ENCODE results near the gene NOG.

Gene NOG

DNA sequence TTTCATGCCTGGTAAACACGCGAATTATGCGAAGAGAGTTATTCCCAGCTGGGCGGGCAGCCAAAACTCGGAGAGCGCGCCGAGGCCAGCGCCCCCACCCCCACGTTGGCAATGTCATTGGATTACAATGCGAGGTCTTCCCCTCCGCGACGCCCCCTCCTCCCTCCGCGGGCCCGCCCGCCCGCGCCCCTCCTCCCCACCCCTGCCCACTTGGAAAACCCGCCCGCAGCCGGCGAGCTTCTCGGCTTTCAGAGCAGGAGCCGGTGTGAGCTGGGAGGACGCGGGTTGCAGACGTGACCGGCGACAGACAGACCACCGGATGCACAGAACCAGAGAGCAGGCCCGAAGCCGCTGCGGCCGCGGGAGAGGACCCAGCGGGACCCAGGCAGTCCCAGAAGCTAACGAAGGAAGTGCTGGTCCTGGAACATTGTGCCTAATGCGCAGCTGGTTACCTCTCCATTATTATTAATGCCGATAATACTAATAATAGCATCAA, 4.0 kb downstream of the NOG start:
- DNase-seq = no peak

DNA sequence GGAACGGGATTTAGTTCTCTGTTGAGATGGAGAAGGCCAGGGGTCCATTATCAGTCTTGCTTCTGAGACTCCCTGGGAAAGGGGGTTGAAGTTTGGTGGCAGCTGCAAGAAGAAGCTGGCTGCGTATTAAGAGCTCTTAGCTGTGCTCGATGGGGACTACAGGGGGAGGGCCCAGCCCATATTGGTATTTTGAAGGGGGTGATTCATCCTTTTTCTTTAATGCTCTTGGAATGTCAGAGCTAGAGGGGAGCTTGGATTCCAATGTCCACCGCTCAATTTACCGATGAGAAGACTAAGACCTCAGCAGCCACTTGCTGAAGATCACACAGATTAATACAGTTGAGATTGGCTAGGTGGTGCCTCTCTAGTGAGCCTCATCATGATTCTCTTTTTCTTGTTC, 5.0 kb downstream of the NOG start:
- DNase-seq = no peak

DNA sequence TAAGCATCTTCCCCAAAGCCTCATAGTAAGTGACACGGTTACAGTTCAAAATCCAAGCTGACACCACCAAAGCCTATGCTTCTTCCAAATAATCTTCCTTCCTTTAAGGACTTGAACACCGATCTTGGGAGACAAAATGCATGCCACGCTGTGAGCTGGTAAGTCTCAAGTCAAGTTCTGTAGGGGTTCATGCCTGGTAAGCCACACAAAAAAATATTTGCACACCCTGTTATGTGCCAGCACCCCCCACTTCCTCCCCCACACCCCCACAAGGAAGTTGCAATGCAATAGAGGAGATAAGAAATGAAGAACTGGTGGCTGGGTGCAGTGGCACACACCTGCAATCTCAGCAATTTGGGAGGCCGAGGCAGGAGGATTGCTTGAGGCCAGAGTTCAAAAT, 5.6 kb downstream of the NOG start:
- DNase-seq = no peak

DNA sequence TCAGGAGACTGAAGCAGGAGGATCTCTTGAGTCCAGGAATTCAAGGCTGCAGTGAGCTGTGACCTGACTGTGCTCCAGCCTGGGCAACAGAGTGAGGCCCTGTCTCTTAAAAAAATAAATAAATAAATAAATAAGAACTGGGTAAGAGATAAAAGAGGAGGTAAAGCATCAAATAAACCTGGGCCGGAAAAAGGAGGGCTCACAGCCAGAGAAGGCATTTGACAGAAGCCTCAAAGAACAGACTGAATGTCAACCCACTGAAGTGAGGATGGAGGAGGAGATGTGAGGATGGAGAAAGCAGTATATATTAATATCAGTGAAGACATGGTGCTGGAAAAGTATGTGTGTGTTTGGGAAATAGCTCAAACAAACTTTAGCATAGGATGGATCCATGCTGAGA, 6.1 kb downstream of the NOG start:
- DNase-seq = no peak

DNA sequence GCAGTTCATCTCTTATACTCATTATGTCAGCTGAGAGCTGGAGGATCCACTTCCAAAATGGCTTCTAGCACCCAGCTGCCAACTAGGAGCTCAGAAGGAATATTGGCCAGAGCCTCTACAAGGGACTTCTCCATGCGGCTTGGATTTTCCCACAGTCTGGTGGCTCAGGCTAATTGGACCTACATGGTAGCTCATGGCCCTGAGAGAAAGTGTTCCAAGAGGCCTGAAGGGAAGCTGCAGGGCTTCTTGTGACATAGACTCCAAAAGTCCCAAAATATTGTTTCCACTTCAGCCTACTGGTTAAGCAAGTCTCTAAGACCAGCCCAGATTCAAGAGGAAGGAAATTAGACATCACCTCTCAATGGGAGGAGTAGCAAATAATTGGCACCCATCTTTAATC, 6.8 kb downstream of the NOG start:
- DNase-seq = no peak

DNA sequence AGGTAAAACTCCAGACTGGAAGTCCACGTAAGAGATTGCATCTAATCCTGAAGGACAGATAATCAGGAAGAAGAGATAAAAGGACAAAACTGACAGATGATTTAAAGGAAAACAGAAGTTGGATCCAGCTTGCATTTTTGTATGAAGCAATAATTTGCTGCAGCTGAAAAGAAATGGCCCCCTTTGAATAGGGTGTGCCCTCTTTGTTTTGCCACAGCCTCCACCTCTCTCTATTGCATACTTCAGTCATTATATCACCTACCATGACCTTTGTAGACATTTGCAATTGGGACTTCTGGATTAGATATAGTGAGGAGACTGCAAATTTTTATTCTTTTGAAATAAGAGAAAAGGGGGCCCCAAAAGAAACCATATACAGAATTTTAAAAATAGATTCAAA, 8.1 kb downstream of the NOG start:
- no peak for DNase-seq

DNA sequence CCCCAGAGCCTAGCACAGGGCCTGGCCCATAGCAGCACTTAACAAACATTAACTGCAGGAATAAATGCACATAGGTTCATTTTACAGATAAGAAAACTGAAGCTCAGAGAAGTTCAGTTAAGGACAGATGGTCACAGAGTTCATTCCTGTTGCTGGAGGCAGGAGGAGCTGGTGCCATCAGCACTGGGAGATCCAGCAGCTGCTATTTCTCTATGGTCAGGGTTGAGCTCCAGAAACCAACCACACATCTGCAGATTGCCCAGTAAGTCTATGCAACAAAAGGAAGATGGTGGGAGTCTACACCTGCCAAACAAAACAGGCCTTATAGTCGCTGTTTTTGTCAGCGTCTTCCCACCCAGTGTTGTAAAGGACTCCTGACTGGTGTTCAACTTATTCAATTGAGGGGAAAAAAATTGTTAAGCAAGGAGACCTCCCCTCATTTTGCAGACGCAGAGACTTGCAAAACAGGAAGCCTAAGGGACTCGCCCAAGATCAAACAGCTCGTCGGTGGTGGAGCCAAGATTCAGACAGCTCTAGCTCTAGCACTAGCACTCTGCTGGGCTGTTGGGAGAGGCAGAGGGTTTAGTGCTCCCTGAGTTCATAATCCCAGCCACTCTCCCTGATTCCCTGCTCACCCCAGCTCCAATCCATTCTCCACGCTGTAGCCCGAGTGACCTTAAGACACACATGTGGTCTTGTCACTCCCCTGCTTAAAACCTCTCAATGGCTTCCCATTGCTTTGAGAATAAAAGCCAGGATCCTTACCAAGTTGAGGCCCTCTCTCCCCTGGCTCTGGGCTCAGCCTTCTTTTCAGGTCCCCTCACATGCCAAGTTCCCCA, 9.0 kb downstream of the NOG start:
- DNase-seq = no peak

DNA sequence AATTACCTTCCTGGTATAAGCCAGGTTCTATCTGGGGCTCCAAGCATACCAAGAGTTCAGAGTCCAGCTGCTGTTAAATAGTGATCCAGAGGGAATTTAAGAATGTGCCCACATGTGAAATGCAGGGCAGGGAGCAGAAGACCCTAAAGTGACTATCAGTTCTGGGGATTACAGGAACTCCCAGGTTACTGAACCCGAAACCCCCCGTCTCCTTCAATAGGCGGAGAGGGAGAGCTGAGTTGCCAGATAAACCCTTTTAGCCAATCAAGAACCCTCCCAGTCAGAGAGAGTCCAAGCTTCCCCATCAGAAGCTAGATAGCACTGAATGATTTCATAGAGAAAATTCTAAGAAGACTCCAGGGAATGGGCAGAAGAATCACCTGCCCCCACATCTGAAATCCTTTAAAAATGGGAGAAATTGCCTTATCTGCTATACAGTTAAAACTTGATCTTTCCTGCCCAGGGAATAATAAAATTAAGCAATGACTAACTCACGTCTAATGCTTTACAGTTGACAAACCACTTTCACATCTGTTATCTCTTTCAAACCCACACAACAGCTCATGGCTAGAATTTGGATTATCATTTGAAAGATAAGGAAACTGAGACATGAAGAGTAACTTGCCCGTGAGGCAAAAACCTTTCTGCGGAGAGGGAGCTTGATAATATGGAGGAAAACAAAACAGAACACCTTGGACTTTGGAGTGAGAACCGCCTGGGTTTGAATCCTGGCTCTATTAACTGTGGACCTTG, 10.2 kb downstream of the NOG start:
- DNase-seq = no peak

DNA sequence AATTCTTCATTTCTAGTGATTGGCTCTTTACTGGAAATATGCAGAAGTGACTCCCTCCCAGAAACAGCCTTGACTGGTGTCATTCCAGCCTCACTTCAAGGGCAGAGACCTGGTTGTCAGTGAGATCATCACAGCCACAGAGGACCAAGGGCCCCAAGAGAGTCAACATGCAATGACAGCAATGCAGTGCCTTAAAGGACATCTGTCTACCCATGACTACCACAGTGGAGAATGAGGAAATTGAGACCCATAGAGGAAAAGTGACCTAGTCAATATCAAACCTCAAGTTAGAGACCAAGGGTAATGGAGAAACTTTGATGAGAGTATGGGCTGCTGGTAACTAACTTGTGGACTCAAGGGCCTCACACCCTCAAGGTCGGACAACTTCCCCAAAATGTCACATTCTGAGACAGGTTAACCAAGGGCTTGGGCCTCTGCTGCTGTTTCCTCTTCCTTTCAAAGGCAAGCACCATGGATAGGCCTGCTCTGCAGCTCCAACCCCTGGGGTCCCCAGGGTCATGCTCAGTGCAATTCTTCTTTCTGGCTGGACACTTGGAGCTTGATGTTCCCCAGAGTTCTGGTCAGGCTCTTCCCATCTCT, 11.3 kb downstream of the NOG start:
- no peak for DNase-seq

DNA sequence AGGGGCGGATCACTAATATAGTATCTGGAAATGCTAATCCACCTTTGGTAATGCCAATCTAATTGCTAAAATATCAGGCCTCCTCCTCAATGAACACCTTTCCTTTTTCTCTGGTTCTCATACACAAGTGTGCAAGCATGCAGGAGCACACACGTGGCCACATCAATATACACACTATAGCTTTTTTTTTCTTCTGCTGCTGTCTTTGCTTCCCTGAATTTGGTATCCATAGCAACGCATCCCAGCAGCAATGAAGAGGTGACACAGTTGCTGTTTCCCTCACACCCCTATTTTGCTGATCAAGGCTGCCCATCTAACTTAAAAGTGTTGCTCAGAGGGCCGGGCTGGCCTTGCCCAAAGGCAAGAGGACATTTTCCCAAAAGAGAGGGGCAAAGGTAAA, 15.4 kb downstream of the NOG start:
- no peak for DNase-seq

DNA sequence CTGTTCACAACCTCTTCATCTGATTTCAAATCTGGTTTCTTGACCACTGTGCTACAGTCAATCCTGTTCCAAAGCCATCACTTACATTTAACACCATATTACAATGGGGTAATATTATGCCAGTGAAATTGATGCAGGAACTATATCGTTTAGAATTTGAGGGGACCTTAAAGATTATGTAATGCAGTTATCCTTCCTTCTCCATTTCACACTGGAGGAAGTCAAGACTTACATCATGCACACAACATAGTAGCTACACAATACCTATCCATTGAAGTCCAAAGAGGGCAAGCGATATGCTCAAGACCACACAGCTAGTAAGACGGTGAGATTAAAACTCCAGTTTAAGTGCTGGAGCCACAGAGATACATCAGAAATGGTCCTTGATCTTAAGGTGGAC, 16.8 kb downstream of the NOG start:
- DNase-seq = no peak

DNA sequence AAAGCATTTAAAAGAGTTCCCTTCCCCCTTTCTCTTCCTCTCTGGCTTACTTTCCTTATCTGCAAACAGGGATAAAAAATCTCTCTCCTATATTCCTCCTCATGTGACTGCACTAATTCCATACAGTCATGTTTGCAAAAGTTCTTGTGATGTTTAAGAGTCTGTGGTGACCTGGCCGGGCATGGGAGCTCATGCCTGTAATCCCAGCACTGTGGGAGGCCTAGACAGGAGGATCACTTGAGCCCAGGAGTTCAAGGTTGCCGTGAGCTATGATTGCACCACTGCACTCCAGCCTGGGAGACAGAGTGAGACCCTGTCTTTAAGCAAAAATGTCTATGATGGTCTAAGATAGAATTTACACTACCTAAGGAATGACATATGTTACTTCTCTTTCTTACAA, 19.6 kb downstream of the NOG start:
- DNase-seq = no peak

DNA sequence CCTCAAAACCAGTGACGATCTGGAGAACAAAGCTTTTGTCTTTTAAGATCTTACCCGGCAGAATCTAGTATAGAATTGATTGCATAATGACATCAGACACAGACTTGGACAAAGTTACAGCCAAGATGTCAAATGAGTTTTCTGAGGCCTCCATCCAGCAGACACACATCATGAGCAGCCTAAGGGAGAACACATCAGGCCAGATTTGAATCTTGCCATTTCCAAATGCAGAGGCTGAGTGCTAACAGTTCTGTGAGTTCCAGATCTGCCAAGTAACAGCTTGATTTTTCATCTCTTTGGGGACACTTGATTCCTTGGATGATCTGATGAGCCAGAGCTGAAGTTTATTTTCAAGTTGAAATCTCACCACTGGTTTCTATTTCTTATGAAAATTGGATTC, 21.0 kb downstream of the NOG start:
- no peak for DNase-seq

DNA sequence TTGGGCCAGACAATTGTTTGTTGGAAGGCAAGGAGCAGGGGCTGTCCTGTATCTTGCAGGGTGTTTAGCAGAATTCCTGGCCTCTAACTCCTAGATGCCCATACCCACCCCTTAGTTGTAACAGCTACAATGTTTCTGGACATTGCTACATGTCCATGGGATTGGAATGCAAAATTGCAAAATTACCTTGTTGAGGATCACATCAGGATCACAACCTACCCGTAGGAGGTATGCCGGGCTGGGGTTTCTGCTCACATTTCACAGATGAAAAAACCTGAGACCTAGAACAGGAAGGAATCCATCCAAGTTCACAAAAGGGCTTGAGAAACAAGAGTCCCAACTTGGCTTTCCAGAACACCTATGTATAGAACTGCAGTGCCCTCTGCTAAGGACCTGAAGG, 22.7 kb downstream of the NOG start:
- no peak for DNase-seq

DNA sequence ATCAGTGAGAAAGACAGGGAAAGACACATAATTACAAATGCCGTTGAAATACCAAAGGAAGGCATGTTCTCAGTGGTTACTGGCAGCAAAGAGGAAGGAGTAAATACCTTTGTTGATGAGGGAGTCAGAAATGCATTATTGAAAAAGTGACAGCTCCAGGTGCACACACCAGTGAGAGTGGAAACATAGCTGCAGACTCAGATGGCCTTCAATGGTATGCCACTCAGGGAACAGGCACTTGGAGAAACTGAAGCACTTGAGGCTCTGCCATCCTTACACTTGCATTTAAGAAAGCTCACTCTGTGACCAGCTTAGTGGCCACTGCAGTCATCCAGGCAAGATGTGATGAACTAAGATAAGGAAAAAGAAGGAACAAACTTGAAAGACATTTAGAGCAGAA, 29.9 kb downstream of the NOG start:
- no peak for DNase-seq

DNA sequence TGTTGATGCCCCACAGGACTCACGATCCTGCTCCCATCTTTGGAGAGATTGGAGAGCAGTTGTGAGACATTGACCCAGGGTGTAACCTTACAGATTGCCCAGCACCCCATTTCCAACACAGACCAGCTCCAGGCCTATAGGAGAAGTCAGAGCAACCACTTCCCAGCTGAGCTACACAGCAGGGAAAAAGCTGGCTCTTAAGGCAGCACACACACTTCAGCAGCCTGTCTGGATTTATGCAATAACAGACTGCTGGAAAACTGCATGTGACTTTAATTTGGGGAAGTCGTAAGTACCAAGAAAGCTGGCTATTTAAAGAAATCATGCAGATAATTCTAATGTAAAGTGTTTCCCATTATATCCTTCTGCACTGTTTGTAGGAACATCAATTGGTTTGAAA, 30.8 kb downstream of the NOG start:
- no peak for DNase-seq

DNA sequence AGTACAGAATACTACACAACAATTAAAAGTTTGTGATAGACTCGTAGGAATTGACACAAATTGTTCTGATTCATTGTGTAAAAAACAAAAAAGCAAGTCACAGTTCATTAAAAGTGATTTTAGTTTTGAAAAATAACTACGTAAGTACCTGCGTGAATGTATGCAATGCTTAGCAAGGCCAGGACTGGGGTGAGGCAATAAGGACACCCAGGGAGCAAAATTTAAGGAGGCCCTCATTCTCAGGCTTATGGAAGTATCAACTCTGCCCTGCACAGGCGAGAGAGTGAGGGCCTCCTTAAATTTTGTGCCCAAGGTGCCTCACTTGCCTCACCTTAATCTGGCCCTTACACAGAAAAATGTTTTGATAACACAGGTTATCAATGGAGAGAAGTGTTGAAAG, 31.4 kb downstream of the NOG start:
- DNase-seq = no peak

DNA sequence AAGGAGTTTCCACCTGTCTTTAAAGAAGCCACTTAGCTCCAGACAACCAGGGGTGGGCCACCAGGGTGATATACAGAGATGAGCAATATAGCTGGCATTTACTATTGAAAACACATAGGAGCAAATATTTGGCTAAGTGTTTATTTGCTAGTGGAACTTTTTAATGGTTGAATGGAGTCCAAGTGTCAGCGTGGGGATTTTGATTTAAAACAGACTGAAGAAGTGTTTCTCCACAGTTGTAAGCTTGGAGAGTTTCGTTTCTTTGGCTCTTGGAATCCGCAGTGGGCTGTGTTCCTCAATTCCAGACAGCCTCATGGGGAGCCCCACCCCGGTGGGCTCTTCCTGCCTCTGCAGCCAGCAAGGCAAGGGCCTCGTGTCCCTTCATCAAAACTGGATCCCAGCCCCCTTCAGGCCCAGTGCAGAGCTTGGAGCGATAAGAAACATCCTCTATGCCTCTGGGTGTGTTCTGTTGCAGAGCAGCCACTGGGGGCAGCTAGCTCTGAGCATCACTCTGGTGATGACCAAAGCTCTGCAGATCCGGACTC, 36.1 kb downstream of the NOG start:
- DNase-seq = no peak

DNA sequence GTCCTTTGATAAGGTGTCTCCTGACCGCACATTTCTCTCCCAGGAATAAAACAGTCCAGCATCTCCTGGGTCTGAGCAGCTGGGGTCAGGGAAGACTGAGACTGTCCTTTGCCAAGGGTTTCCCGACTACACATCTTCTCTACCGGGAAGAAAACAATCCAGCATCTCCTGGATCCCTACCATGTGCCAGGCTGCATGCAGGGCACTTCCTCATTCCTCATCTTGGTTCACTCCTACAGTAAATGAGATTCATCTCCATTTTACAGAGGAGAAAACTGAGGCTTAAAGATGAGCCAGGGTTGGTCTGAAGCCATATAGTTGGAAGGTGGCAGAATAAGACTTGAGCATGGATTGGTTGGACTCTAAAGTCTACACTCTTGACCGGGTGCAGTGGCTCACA, 36.7 kb downstream of the NOG start:
- no peak for DNase-seq

DNA sequence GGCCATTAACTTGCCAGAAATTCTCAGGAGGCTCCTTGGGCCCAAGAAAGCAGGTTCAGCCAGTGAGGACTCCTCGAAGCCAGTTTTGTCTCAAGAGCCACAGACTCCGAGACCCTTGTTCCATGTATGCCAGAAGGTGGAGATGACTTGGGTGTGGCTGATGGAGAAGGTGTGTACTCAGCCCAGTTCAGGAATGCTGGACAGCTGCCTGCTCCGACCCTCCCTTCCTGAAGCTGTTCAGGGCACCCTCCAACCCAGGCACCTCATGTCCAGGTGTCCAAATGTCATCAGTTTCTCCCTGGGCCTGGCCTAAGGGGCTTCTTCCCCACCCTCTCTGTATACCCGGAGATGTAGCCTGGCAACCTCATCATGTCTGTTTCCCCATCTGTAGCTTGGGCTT, 40.2 kb downstream of the NOG start:
- DNase-seq = no peak

DNA sequence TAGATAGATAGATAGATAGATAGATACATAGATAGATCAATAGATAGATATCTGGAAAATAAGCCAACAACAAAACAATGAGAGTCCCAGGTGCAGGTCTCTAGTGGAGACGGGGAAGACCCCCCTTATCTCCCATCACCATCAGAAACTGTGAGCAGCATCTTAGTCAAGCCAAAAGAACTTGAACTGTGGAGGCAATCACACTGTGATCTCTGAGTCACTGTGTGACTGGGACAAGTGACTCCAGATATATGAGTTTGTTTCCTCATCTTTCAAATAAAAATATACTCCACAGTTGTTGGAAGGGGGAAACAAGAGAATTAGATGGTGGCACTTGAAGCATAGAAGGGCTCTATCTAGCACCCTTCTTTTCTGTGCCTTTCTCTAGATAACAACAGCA, 42.1 kb downstream of the NOG start:
- no peak for DNase-seq

DNA sequence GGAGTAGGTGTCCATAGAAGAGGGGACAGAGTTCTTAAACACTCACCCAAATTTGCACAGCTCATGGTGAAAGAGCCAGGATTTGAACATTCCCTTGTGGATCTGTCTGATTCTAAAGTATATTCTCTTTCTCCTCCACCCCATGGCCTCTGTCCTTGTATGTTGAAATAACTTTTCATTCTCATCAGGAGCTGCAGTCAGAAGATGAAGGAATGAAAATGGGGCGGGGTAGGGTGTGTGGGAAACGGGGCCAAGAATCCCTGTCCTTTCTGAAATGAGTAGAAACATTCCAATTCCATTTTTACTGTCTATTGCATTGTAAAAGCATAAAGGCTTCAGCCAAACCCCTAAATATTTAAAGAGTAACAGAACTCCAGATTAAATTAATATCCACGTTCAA, 42.8 kb downstream of the NOG start:
- no peak for DNase-seq

DNA sequence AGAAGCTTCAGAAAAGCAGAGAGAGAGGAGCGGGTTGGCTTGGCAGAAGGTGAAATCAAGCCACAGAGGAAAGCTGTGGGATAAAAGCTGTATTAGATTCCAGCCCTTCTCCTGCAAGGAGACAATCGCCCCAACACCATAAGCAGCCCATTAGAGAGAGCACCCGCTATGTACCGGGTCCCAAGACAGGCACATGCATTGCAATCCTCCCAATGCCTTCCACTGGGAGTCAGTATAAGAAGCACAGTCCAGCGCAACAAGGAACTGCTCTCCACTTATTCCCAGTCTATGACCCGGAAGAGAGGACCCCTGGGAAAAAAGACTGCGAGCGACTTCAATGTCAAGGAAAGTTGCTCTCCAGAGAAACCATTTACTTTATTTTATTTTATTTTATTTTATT, 43.8 kb downstream of the NOG start:
- DNase-seq = no peak

DNA sequence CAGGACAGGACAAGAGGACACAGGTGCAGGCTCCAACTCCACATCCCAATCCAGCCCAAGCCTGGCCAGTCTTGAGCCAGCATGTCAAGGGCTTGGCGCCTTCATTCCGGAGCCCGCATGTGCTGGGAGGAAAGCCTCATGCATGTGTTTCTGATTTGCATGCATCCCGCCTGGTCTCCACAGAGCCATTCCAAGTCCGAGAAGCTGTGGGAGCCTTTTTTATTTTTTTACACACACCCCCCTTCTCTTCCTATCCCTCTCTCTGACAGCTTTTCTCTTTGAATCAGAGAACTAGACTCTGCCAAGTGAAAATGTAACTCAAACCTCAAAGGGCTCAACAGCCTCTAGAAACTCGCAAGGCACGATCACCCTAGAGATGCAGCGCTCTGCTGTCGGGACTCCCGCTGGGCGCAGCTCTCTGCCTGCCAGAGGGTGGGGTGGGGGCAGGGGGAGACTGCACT, 45.1 kb downstream of the NOG start:
- no peak for DNase-seq
